Mesenchymal stem cell (in vitro differentiated cells and primary cell): ENCODE results near the gene TRIM31.

ENCODE experiments used
- DNase-seq: peaks from one replicate; pipeline ENCODE4 v3.0.0-alpha.2; 2013
- H2AFZ ChIP-seq: one replicate; pipeline ENCODE4 v1.6.1; 2013; ENCODE audit warnings: low read depth, mild to moderate bottlenecking, control low read depth, inconsistent platforms, low read length, moderate library complexity
- H2AK5ac ChIP-seq: 2 replicates; pipeline ENCODE4 v1.6.1; 2013; ENCODE audit warnings: low read length, moderate library complexity, mild to moderate bottlenecking, inconsistent platforms; ENCODE audit not compliant: severe bottlenecking
- H2BK120ac ChIP-seq: one replicate; pipeline ENCODE4 v1.6.1; 2013; ENCODE audit warnings: low read depth, mild to moderate bottlenecking, inconsistent platforms, low read length, moderate library complexity
- H2BK12ac ChIP-seq, 2 experiments: one replicate each; pipeline ENCODE4 v1.6.1; 2013; ENCODE audit warnings: inconsistent platforms in 2 of 2, low read length in 2 of 2, mild to moderate bottlenecking in 2 of 2, moderate library complexity in 2 of 2, control low read depth in 1 of 2
- H2BK15ac ChIP-seq: one replicate; pipeline ENCODE4 v1.6.1; 2013; ENCODE audit warnings: mild to moderate bottlenecking, low read depth, inconsistent platforms; ENCODE audit not compliant: poor library complexity, severe bottlenecking
- H2BK5ac ChIP-seq: 2 replicates; pipeline ENCODE4 v1.6.1; 2013; ENCODE audit warnings: low read depth, mild to moderate bottlenecking, low read length, control low read depth, inconsistent platforms; ENCODE audit not compliant: poor library complexity, severe bottlenecking
- H3K14ac ChIP-seq, 2 experiments: one replicate each; pipeline ENCODE4 v1.6.1; 2013; ENCODE audit warnings: inconsistent platforms in 2 of 2, low read length in 2 of 2, control low read depth in 1 of 2, mild to moderate bottlenecking in 1 of 2, moderate library complexity in 1 of 2
- H3K18ac ChIP-seq, 2 experiments: one replicate each; pipeline ENCODE4 v1.6.1; 2013; ENCODE audit warnings: inconsistent platforms in 2 of 2, low read length in 2 of 2, control low read depth in 1 of 2, low read depth in 1 of 2, mild to moderate bottlenecking in 1 of 2
- H3K23ac ChIP-seq, 2 experiments: one replicate each; pipeline ENCODE4 v1.6.1; 2013; ENCODE audit warnings: inconsistent platforms in 2 of 2, low read length in 2 of 2, mild to moderate bottlenecking in 2 of 2, moderate library complexity in 2 of 2, control low read depth in 1 of 2
- H3K27ac ChIP-seq: 2 replicates; pipeline ENCODE4 v1.5.1; 2013; ENCODE audit warnings: mild to moderate bottlenecking, moderate library complexity, low read length, control low read depth, inconsistent platforms; ENCODE audit not compliant: poor library complexity, severe bottlenecking
- H3K27me3 ChIP-seq, 2 experiments: 2 replicates each; pipeline versions ENCODE4 v1.6.1 to v1.7.0; 2013; ENCODE audit warnings: low read length in 2 of 2, mild to moderate bottlenecking in 2 of 2, moderate library complexity in 2 of 2, control low read depth in 1 of 2, inconsistent platforms in 1 of 2; ENCODE audit not compliant: control insufficient read depth in 1 of 2, insufficient read depth in 1 of 2
- H3K36me3 ChIP-seq, 2 experiments: 2 replicates each; pipeline versions ENCODE4 v1.6.1 to v1.7.0; 2013; ENCODE audit warnings: low read length in 2 of 2, control low read depth in 1 of 2, inconsistent platforms in 1 of 2, low read depth in 1 of 2, mild to moderate bottlenecking in 1 of 2; ENCODE audit not compliant: insufficient read depth in 2 of 2, control insufficient read depth in 1 of 2
- H3K4ac ChIP-seq, 2 experiments: one replicate each; pipeline ENCODE4 v1.6.1; 2013; ENCODE audit warnings: inconsistent platforms in 2 of 2, low read length in 2 of 2, mild to moderate bottlenecking in 2 of 2, moderate library complexity in 2 of 2, control low read depth in 1 of 2, low read depth in 1 of 2
- H3K4me1 ChIP-seq: 2 replicates; pipeline ENCODE4 v1.6.1; 2013; ENCODE audit warnings: low read depth, low read length, control low read depth; ENCODE audit not compliant: control insufficient read depth, insufficient read depth
- H3K4me2 ChIP-seq: 2 replicates; pipeline ENCODE4 v1.6.1; 2013; ENCODE audit warnings: low read length, mild to moderate bottlenecking, inconsistent platforms; ENCODE audit not compliant: poor library complexity, severe bottlenecking
- H3K4me3 ChIP-seq, 2 experiments: 2 replicates each; pipeline versions ENCODE4 v1.5.1 to v1.7.0; 2013; ENCODE audit warnings: low read length in 2 of 2, mild to moderate bottlenecking in 2 of 2, control low read depth in 1 of 2, low read depth in 1 of 2; ENCODE audit not compliant: insufficient read depth in 1 of 2
- H3K79me1 ChIP-seq: replicated peaks from 2 replicates; pipeline ENCODE4 v1.6.1; 2013; ENCODE audit warnings: mild to moderate bottlenecking, control low read depth, low read length, inconsistent platforms; ENCODE audit not compliant: poor library complexity, severe bottlenecking
- H3K9ac ChIP-seq: 2 replicates; pipeline ENCODE4 v1.7.0; 2013; ENCODE audit warnings: mild to moderate bottlenecking, low read length, moderate library complexity
- H3K9me3 ChIP-seq: 2 replicates; pipeline ENCODE4 v1.7.0; 2013; ENCODE audit warnings: mild to moderate bottlenecking, low read length; ENCODE audit not compliant: control insufficient read depth
- H4K8ac ChIP-seq: one replicate; pipeline ENCODE4 v1.6.1; 2013; ENCODE audit warnings: inconsistent platforms, mild to moderate bottlenecking, low read length, moderate library complexity
- H4K91ac ChIP-seq: one replicate; pipeline ENCODE4 v1.6.1; 2013; ENCODE audit warnings: mild to moderate bottlenecking, low read length, inconsistent platforms
- WGBS: methylation state at CpG from one replicate; pipeline ENCODE4 v1.1.7; 2013; ENCODE audit warnings: mixed read lengths; 5-methylcytosine and 5-hydroxymethylcytosine counted together

TRIM31 gene

GRCh38 chr6:30154061-30154460, 41.2 kb upstream of the TRIM31 start:
- no peaks in the 10 kb centered on the region for H3K36me3 ChIP-seq

DNA sequence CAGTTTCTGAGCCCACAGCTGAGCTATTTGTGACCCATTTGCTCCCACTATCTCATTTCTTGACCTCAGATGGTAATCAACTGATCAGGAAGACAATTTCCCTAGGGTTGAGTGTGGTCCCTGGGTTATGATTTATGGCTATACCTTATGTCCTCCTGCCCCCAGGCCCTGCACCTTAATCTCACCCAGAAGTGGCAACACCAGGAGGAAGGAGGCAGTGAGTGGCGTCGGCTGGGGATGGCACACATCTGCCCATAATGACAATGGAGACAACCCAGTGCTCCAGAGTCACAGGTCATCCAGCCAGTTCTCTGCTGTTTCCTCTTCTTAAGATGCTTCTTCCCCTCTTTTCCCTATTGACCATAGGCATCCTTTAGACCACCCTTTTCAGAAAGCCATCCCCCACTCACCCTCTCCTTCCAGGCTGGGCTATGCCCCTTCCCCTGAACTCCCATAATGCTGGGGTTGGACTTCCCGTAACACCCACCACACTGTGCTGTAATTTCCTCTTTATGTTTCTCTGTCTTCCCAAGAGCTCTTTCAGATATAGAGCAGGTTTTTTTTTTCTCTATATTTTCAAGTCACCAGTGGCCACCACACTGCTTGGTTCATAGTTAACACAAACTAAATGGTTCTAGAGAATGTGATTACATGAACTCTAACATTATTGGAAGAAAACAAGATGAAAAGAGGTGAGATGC, 40.2 kb upstream of the TRIM31 start:
- Histone ChIP-seq H2BK5ac (no peak overlapping the region), H2BK15ac (no peak overlapping the region), H4K8ac (no peak overlapping the region), H2BK120ac (no peak overlapping the region), H3K27me3 (peaks cover 0 to 25% of the 10 kb centered on the region in 2 experiments), H3K9ac (no peak overlapping the region), H2AFZ (no peak overlapping the region), H4K91ac (no peak overlapping the region), H3K9me3 (no peaks in the 10 kb centered on the region), H3K4me2 (no peak overlapping the region), H3K4me1 (peaks cover 14% of the 10 kb centered on the region), H3K4me3 (no peak overlapping the region), H3K23ac (no peak overlapping the region), H2AK5ac (no peak overlapping the region), H3K4ac (no peak overlapping the region), H3K14ac (no peak overlapping the region), H2BK12ac (no peak overlapping the region), H3K27ac (no peak overlapping the region), H3K36me3 (no peaks in the 10 kb centered on the region), H3K79me1 (no peaks in the 10 kb centered on the region), H3K18ac (no peak overlapping the region)
- 95% methylated on average over 3 of the region's 3 CpGs for WGBS
- DNase-seq: no peak

More at GRCh38 chr6:30154061-30154460, 41.2 kb upstream of the TRIM31 start:
- no peaks in the 10 kb centered on the region for H3K9me3 ChIP-seq
- WGBS: 79% methylated on average over 14 of the region's 17 CpGs
- no peak overlapping the region for H3K27ac ChIP-seq
- peaks cover 14% of the 10 kb centered on the region for H3K4me1 ChIP-seq
- no peak overlapping the region for H2BK15ac ChIP-seq
- no peaks in the 10 kb centered on the region for H3K79me1 ChIP-seq
- peak overlapping the region; percentile 34 for H2AK5ac ChIP-seq
- H3K18ac ChIP-seq: no peak overlapping the region
- H3K27me3 ChIP-seq: peaks cover 0 to 28% of the 10 kb centered on the region in 2 experiments
- H4K8ac ChIP-seq: no peak overlapping the region
- peak overlapping the region in 1 of 2 experiments; percentile 22 for H3K4me3 ChIP-seq
- H3K14ac ChIP-seq: no peak overlapping the region
- no peak for DNase-seq
- H2BK5ac ChIP-seq: no peak overlapping the region
- no peak overlapping the region for H3K23ac ChIP-seq
- H3K4me2 ChIP-seq: no peak overlapping the region
- H2AFZ ChIP-seq: no peak overlapping the region
- no peak overlapping the region for H2BK120ac ChIP-seq
- no peak overlapping the region for H2BK12ac ChIP-seq
- peak overlapping the region; percentile 9 for H4K91ac ChIP-seq
- no peak overlapping the region for H3K4ac ChIP-seq
- no peak overlapping the region for H3K9ac ChIP-seq

- Histone ChIP-seq H2BK5ac (no peak overlapping the region), H4K91ac (no peak overlapping the region), H3K23ac (no peak overlapping the region), H3K4me3 (no peak overlapping the region), H3K9me3 (no peaks in the 10 kb centered on the region), H3K36me3 (no peaks in the 10 kb centered on the region), H3K14ac (no peak overlapping the region), H4K8ac (no peak overlapping the region), H3K18ac (no peak overlapping the region), H2AK5ac (no peak overlapping the region), H3K27ac (no peak overlapping the region), H3K9ac (no peak overlapping the region), H3K27me3 (peaks cover 0 to 30% of the 10 kb centered on the region in 2 experiments), H2BK12ac (no peak overlapping the region), H3K4me2 (no peak overlapping the region), H3K4ac (no peak overlapping the region), H2AFZ (no peak overlapping the region), H3K79me1 (no peaks in the 10 kb centered on the region), H2BK15ac (no peak overlapping the region), H3K4me1 (peaks cover 14% of the 10 kb centered on the region), H2BK120ac (no peak overlapping the region)
- no peak for DNase-seq
- 77% methylated on average over 4 of the region's 4 CpGs for WGBS
Observed at GRCh38 chr6:30152016-30152673, 39.3 kb upstream of the TRIM31 start.

GRCh38 chr6:30151580-30151979, 38.7 kb upstream of the TRIM31 start:
- no peak overlapping the region for H2BK15ac ChIP-seq
- no peak overlapping the region for H2BK5ac ChIP-seq
- no peak overlapping the region for H3K4ac ChIP-seq
- no peak overlapping the region for H2AFZ ChIP-seq
- no peak overlapping the region for H3K4me2 ChIP-seq
- no peak overlapping the region for H3K18ac ChIP-seq
- H3K9me3 ChIP-seq: no peaks in the 10 kb centered on the region
- H2BK120ac ChIP-seq: no peak overlapping the region
- H3K4me1 ChIP-seq: peaks cover 11% of the 10 kb centered on the region
- no peak overlapping the region for H2BK12ac ChIP-seq
- no peak overlapping the region for H2AK5ac ChIP-seq
- H3K27ac ChIP-seq: no peak overlapping the region
- no peak overlapping the region for H3K23ac ChIP-seq
- no peak overlapping the region for H3K14ac ChIP-seq
- no peaks in the 10 kb centered on the region for H3K79me1 ChIP-seq
- peaks cover 0 to 36% of the 10 kb centered on the region in 2 experiments for H3K27me3 ChIP-seq
- no peak overlapping the region for H3K9ac ChIP-seq
- no peak for DNase-seq
- no peak overlapping the region for H4K91ac ChIP-seq
- H3K36me3 ChIP-seq: no peaks in the 10 kb centered on the region
- H4K8ac ChIP-seq: no peak overlapping the region
- H3K4me3 ChIP-seq: no peak overlapping the region
- 56% methylated on average over 2 of the region's 3 CpGs for WGBS
